ENCODE data around the gene CHST15. TPM values are rescaled to one million over a fixed set of nuclear protein-coding genes. Genes with fewer than 3 reads are reported as not detected.

Gene CHST15
- total RNA-seq, 5 donors from 2014 or later (not counting 1 experiment from before 2014, with no cell fraction given), result 0.95 to 4.2 (median 1.3) TPM

DNA sequence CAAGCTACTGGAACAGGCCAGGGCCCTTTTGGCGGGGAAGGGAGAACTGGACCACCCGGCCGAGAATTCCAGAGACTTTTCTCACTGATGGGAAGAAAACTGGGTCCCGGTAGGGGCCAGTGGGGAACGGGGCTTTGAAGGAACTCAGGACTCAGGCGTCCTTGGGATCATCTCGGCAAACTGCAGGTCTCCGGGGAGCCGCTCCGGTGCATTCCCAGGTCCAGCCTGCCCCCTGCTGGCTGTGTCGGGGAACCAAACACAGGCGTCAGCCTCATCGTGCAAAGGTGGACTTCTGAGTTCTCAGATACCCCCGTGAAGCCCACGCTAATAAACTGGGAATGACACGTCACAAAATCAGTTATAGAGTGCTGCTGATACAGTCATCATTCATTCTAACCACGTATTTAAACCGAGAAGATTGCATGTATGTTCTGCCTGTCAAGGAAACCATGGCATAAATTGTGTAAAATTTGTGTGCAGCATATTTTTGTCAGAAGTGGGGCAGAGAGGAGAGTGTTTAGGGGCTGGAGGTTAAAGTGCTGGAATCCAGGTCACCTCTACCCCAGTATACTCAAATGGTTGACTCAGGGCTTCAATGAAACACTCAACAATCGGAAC lies 125.7 kb downstream of the CHST15 start:
- POLR2A ChIA-PET, result no interaction called here
- ATAC-seq (replicated peaks in 1 of 4) (no peak), DNase-seq (peak in 22 of 35 experiments; percentile 3 to 47 (median 20))
- H3K36me3 ChIP-seq (ENCODE audit: control insufficient read depth in 2 of 2, extremely low read depth in 1 of 2, insufficient read depth in 1 of 2, low read length in 1 of 2), result no peaks in the 10 kb centered on the region
- 4% methylated on average over 16 of the region's 19 CpGs for WGBS (ENCODE audit: insufficient coverage)
- peaks cover 66 to 73% of the 10 kb centered on the region in 2 donors for H3K27me3 Mint-ChIP-seq
- H3K4me1 Mint-ChIP-seq, result peaks cover 0 to 18% (median 3%) of the 10 kb centered on the region in 3 donors
- H3K4me1 ChIP-seq (ENCODE audit: control insufficient read depth in 1 of 2, extremely low read depth in 1 of 2, insufficient read depth in 2 of 2, low read length in 2 of 2), result no peaks in the 10 kb centered on the region
- no peaks in the 10 kb centered on the region for H3K36me3 Mint-ChIP-seq
- CTCF ChIA-PET, result interaction anchor here in 1 of 2 donors (0.7 kb wide), 1 partner anchor 925 kb away, joined by 3 read pairs; no protein-coding TSS in a partner anchor
- no peak overlapping the region for H3K27ac ChIP-seq (ENCODE audit: low read length)
- no peak overlapping the region for H3K4me3 Mint-ChIP-seq
- peaks cover 2 to 73% of the 10 kb centered on the region in 2 experiments for H3K27me3 ChIP-seq (replicated peaks in 1 of 2; ENCODE audit: control insufficient read depth in 2 of 2, extremely low read depth in 1 of 2, insufficient read depth in 2 of 2, low read length in 1 of 2)
- H3K9me3 ChIP-seq, result no peaks in the 10 kb centered on the region
- H3K27ac Mint-ChIP-seq, result no peak overlapping the region
- H3K9me3 Mint-ChIP-seq, result no peaks in the 10 kb centered on the region
- no peak overlapping the region for H3K4me3 ChIP-seq (ENCODE audit: control insufficient read depth in 1 of 2, extremely low read depth in 1 of 2, low read length in 1 of 2)

GRCh38 chr10:123966896-123967231 lies 126.5 kb downstream of the CHST15 start:
- no peak overlapping the region for H3K27ac ChIP-seq (ENCODE audit: low read length)

GRCh38 chr10:123965973-123966895 lies 127.2 kb downstream of the CHST15 start:
- Mint-ChIP-seq H3K4me1 (peaks cover 0 to 11% (median 0%) of the 10 kb centered on the region in 3 donors), H3K4me3 (no peak overlapping the region), H3K36me3 (no peaks in the 10 kb centered on the region), H3K27me3 (peaks cover 66 to 69% of the 10 kb centered on the region in 2 donors), H3K9me3 (no peaks in the 10 kb centered on the region), H3K27ac (no peak overlapping the region)
- H3K27me3 ChIP-seq (replicated peaks in 1 of 2; ENCODE audit: control insufficient read depth in 2 of 2, extremely low read depth in 1 of 2, insufficient read depth in 2 of 2, low read length in 1 of 2), result peaks cover 2 to 68% of the 10 kb centered on the region in 2 experiments
- ChIA-PET POLR2A (no interaction called here), CTCF (interaction anchor here (0.5 to 0.7 kb wide), 2 partner anchors 531 to 1213 kb away, joined by 3 read pairs; no protein-coding TSS in a partner anchor)
- H3K4me1 ChIP-seq (ENCODE audit: control insufficient read depth in 1 of 2, extremely low read depth in 1 of 2, insufficient read depth in 2 of 2, low read length in 2 of 2), result no peaks in the 10 kb centered on the region
- ATAC-seq (replicated peaks in 1 of 4), result no peak
- no peak overlapping the region for H3K4me3 ChIP-seq (ENCODE audit: control insufficient read depth in 1 of 2, extremely low read depth in 1 of 2, low read length in 1 of 2)
- no peaks in the 10 kb centered on the region for H3K36me3 ChIP-seq (ENCODE audit: control insufficient read depth in 2 of 2, extremely low read depth in 1 of 2, insufficient read depth in 1 of 2, low read length in 1 of 2)
- no peak overlapping the region for H3K27ac ChIP-seq (ENCODE audit: low read length)
- DNase-seq, result no peak
- H3K9me3 ChIP-seq, result no peaks in the 10 kb centered on the region
- 39% methylated on average over 3 of the region's 13 CpGs for WGBS (ENCODE audit: insufficient coverage)

More at GRCh38 chr10:123966896-123967231, 126.5 kb downstream of the CHST15 start:
- Mint-ChIP-seq H3K9me3 (no peaks in the 10 kb centered on the region), H3K4me1 (peaks cover 0 to 17% (median 2%) of the 10 kb centered on the region in 3 donors), H3K4me3 (no peak overlapping the region), H3K27me3 (peaks cover 67 to 76% of the 10 kb centered on the region in 2 donors), H3K36me3 (no peaks in the 10 kb centered on the region), H3K27ac (no peak overlapping the region)
- 64% methylated on average over 5 of the region's 7 CpGs for WGBS (ENCODE audit: insufficient coverage)
- Histone ChIP-seq H3K36me3 (ENCODE audit: control insufficient read depth in 2 of 2, extremely low read depth in 1 of 2, insufficient read depth in 1 of 2, low read length in 1 of 2) (no peaks in the 10 kb centered on the region), H3K9me3 (no peaks in the 10 kb centered on the region), H3K27me3 (replicated peaks in 1 of 2; ENCODE audit: control insufficient read depth in 2 of 2, extremely low read depth in 1 of 2, insufficient read depth in 2 of 2, low read length in 1 of 2) (peaks cover 2 to 73% of the 10 kb centered on the region in 2 experiments), H3K4me1 (ENCODE audit: control insufficient read depth in 1 of 2, extremely low read depth in 1 of 2, insufficient read depth in 2 of 2, low read length in 2 of 2) (no peaks in the 10 kb centered on the region), H3K4me3 (ENCODE audit: control insufficient read depth in 1 of 2, extremely low read depth in 1 of 2, low read length in 1 of 2) (no peak overlapping the region)
- POLR2A ChIA-PET, result no interaction called here
- ATAC-seq (replicated peaks in 1 of 4) (no peak), DNase-seq (no peak)
- CTCF ChIA-PET, result interaction anchor here in 1 of 2 donors (0.7 kb wide), 1 partner anchor 531 kb away, joined by 3 read pairs; no protein-coding TSS in a partner anchor

GRCh38 chr10:123964953-123965352 lies 128.4 kb downstream of the CHST15 start:
- Histone ChIP-seq H3K27me3 (replicated peaks in 1 of 2; ENCODE audit: control insufficient read depth in 2 of 2, extremely low read depth in 1 of 2, insufficient read depth in 2 of 2, low read length in 1 of 2) (peaks cover 2 to 56% of the 10 kb centered on the region in 2 experiments), H3K4me3 (ENCODE audit: control insufficient read depth in 1 of 2, extremely low read depth in 1 of 2, low read length in 1 of 2) (no peak overlapping the region), H3K36me3 (ENCODE audit: control insufficient read depth in 2 of 2, extremely low read depth in 1 of 2, insufficient read depth in 1 of 2, low read length in 1 of 2) (no peaks in the 10 kb centered on the region), H3K4me1 (ENCODE audit: control insufficient read depth in 1 of 2, extremely low read depth in 1 of 2, insufficient read depth in 2 of 2, low read length in 2 of 2) (no peaks in the 10 kb centered on the region), H3K27ac (ENCODE audit: low read length) (no peak overlapping the region), H3K9me3 (no peaks in the 10 kb centered on the region)
- Mint-ChIP-seq H3K4me1 (no peaks in the 10 kb centered on the region), H3K27ac (no peak overlapping the region), H3K9me3 (no peaks in the 10 kb centered on the region), H3K4me3 (no peak overlapping the region), H3K36me3 (no peaks in the 10 kb centered on the region), H3K27me3 (peaks cover 58 to 59% of the 10 kb centered on the region in 2 donors)
- 79% methylated on average over 3 of the region's 3 CpGs for WGBS (ENCODE audit: insufficient coverage)
- ATAC-seq (replicated peaks in 1 of 4), result no peak
- DNase-seq, result no peak
- POLR2A ChIA-PET, result no interaction called here
- CTCF ChIA-PET, result no interaction called here

- Mint-ChIP-seq H3K4me1 (no peaks in the 10 kb centered on the region), H3K27ac (peak overlapping the region in 1 of 2 donors; percentile 19), H3K27me3 (peaks cover 38 to 44% of the 10 kb centered on the region in 2 donors), H3K4me3 (no peak overlapping the region), H3K9me3 (no peaks in the 10 kb centered on the region), H3K36me3 (no peaks in the 10 kb centered on the region)
- 81% methylated on average over 7 of the region's 10 CpGs for WGBS (ENCODE audit: insufficient coverage)
- no peak for DNase-seq
- no peaks in the 10 kb centered on the region for H3K36me3 ChIP-seq (ENCODE audit: control insufficient read depth in 2 of 2, extremely low read depth in 1 of 2, insufficient read depth in 1 of 2, low read length in 1 of 2)
- no peaks in the 10 kb centered on the region for H3K4me1 ChIP-seq (ENCODE audit: control insufficient read depth in 1 of 2, extremely low read depth in 1 of 2, insufficient read depth in 2 of 2, low read length in 2 of 2)
- POLR2A ChIA-PET, result no interaction called here
- H3K27me3 ChIP-seq (replicated peaks in 1 of 2; ENCODE audit: control insufficient read depth in 2 of 2, extremely low read depth in 1 of 2, insufficient read depth in 2 of 2, low read length in 1 of 2), result peaks cover 0 to 39% of the 10 kb centered on the region in 2 experiments
- CTCF ChIA-PET, result no interaction called here
- H3K9me3 ChIP-seq, result no peaks in the 10 kb centered on the region
- H3K4me3 ChIP-seq (ENCODE audit: control insufficient read depth in 1 of 2, extremely low read depth in 1 of 2, low read length in 1 of 2), result no peak overlapping the region
- no peak overlapping the region for H3K27ac ChIP-seq (ENCODE audit: low read length)
- no peak for ATAC-seq (replicated peaks in 1 of 4)
Measured at GRCh38 chr10:123962756-123963530, 130.5 kb downstream of the CHST15 start.

DNA sequence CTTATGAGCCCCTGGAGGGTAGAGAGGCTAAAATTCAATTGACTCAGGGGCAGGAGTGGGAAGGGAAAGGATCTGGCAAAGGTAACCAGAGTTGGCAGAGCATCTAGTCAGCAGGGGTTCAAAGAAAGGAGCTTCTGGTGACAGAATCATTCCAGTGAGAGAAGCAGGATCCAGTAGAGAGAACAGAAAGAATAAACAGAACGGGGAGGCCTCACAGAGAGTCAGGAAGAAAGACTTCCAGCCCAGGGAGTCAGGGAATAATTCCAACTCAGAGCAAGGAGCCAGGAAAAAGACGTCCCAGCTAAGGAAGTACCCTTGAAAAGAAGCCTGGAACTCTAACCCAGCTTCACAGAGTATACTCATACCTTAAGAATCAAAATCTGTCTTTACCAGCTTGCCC lies 135.2 kb downstream of the CHST15 start:
- peaks cover 8 to 23% of the 10 kb centered on the region in 2 donors for H3K27me3 Mint-ChIP-seq
- POLR2A ChIA-PET, result no interaction called here
- no peaks in the 10 kb centered on the region for H3K4me1 Mint-ChIP-seq
- H3K4me3 Mint-ChIP-seq, result no peak overlapping the region
- H3K9me3 Mint-ChIP-seq, result no peaks in the 10 kb centered on the region
- no peak overlapping the region for H3K27ac ChIP-seq (ENCODE audit: low read length)
- H3K27me3 ChIP-seq (replicated peaks in 1 of 2; ENCODE audit: control insufficient read depth in 2 of 2, extremely low read depth in 1 of 2, insufficient read depth in 2 of 2, low read length in 1 of 2), result peaks cover 0 to 6% of the 10 kb centered on the region in 2 experiments
- H3K27ac Mint-ChIP-seq, result no peak overlapping the region
- no peaks in the 10 kb centered on the region for H3K4me1 ChIP-seq (ENCODE audit: control insufficient read depth in 1 of 2, extremely low read depth in 1 of 2, insufficient read depth in 2 of 2, low read length in 2 of 2)
- no peaks in the 10 kb centered on the region for H3K36me3 ChIP-seq (ENCODE audit: control insufficient read depth in 2 of 2, extremely low read depth in 1 of 2, insufficient read depth in 1 of 2, low read length in 1 of 2)
- ATAC-seq (replicated peaks in 1 of 4), result no peak
- no peak overlapping the region for H3K4me3 ChIP-seq (ENCODE audit: control insufficient read depth in 1 of 2, extremely low read depth in 1 of 2, low read length in 1 of 2)
- 17% methylated on average over 2 of the region's 2 CpGs for WGBS (ENCODE audit: insufficient coverage)
- no peaks in the 10 kb centered on the region for H3K9me3 ChIP-seq
- CTCF ChIA-PET, result no interaction called here
- no peaks in the 10 kb centered on the region for H3K36me3 Mint-ChIP-seq
- no peak for DNase-seq
